ENCODE data around the gene USP19. TPM values are rescaled to one million over a fixed set of nuclear protein-coding genes. Genes with fewer than 3 reads are reported as not detected.

Gene USP19
- total and polyA plus RNA-seq, 2 donors (not counting 1 experiment from before 2014, with no cell fraction given), result 73.5 to 87.3 TPM

DNA sequence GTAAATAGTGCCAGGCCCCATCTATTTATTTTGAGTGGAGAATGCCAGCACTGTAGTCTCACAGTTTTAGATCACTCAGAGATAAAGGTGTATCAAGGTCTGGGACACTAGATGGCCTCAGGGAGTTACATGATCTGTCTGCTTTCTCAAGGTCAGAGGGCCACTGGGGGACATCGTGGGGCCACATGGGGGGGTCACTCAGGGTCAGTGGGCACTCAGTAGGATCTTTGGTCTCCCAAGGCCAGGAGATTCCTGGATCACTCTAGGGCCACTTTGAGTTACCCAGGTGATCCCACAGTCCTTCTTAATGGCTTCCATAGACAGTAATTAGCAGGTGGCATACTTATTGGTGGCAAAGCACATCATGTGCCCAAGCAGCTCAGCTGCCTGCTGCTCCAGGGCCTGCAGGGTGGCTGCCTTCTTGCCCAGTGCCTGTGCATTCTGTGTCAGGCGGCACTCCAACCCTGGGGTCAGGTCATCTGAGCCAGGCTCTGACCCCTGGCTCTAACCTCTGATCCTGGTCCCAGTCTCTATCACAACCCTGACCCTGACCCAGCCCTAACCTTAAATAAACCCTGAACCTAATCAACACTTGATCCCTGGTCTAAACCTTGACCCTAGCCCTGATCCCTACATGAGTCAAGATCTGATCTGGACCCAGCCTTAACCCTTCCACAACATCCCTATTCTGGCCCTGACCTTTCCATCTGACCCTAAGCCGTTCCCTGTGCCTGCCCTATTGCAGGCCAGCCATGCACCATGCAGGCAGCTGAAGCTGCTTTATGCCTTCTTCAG lies 14.0 kb upstream of the USP19 start:
- 85% methylated on average over 3 of the region's 3 CpGs for WGBS (ENCODE audit: insufficient coverage)
- Mint-ChIP-seq H3K9me3 (ENCODE audit: insufficient read depth) (no peaks in the 10 kb centered on the region), H3K27me3 (peaks cover 26% of the 10 kb centered on the region), H3K4me3 (no peak overlapping the region), H3K4me1 (peaks cover 2% of the 10 kb centered on the region), H3K27ac (no peak overlapping the region)
- no peaks in the 10 kb centered on the region for H3K36me3 ChIP-seq (replicated peaks in 1 of 2; ENCODE audit: control extremely low read depth in 1 of 2, control insufficient read depth in 1 of 2, extremely low read depth in 1 of 2, insufficient read depth in 2 of 2, low read length in 1 of 2)
- POLR2A ChIA-PET, result no interaction called here
- H3K9me3 ChIP-seq (ENCODE audit: control extremely low read depth in 1 of 3, control insufficient read depth in 2 of 3, insufficient read depth in 1 of 3, low read length in 2 of 3), result no peaks in the 10 kb centered on the region
- no peak overlapping the region for H3K9ac ChIP-seq (ENCODE audit: low read length)
- H3K4me1 ChIP-seq (ENCODE audit: control insufficient read depth in 2 of 2, insufficient read depth in 2 of 2, low read length in 2 of 2), result peaks cover 4 to 10% of the 10 kb centered on the region in 2 donors
- no peak overlapping the region for H2AFZ ChIP-seq (ENCODE audit: insufficient read depth, low read depth, low read length, poor library complexity, severe bottlenecking)
- no peak overlapping the region for H3K27ac ChIP-seq (ENCODE audit: low read length in 2 of 2)
- ATAC-seq (ENCODE audit: low read depth) (no peak), DNase-seq (no peak)
- no peak overlapping the region for H3K4me2 ChIP-seq (replicated peaks; ENCODE audit: low read depth, low read length, poor library complexity, severe bottlenecking)
- TF ChIP-seq, protein P1, sequence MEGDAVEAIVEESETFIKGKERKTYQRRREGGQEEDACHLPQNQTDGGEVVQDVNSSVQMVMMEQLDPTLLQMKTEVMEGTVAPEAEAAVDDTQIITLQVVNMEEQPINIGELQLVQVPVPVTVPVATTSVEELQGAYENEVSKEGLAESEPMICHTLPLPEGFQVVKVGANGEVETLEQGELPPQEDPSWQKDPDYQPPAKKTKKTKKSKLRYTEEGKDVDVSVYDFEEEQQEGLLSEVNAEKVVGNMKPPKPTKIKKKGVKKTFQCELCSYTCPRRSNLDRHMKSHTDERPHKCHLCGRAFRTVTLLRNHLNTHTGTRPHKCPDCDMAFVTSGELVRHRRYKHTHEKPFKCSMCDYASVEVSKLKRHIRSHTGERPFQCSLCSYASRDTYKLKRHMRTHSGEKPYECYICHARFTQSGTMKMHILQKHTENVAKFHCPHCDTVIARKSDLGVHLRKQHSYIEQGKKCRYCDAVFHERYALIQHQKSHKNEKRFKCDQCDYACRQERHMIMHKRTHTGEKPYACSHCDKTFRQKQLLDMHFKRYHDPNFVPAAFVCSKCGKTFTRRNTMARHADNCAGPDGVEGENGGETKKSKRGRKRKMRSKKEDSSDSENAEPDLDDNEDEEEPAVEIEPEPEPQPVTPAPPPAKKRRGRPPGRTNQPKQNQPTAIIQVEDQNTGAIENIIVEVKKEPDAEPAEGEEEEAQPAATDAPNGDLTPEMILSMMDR (IDR thresholded peaks at IDR 0.05), result no peak
- TF ChIP-seq EZH2 (IDR thresholded peaks at IDR 0.05; ENCODE audit: borderline replicate concordance, insufficient read depth, low read depth, low read length, poor library complexity, severe bottlenecking), result no peak
- no peak overlapping the region for H3K4me3 ChIP-seq (ENCODE audit: control extremely low read depth in 1 of 5, extremely low read depth in 1 of 5, insufficient read depth in 1 of 5, low read depth in 2 of 5, low read length in 4 of 5)
- no peaks in the 10 kb centered on the region for H3K79me2 ChIP-seq (ENCODE audit: control insufficient read depth, insufficient read depth, low read length)
- intact Hi-C loops (cut with micrococcal nuclease), result no loop called here
- H4K20me1 ChIP-seq (ENCODE audit: control insufficient read depth, insufficient read depth, low read length, poor library complexity, severe bottlenecking), result no peaks in the 10 kb centered on the region
- CTCF ChIA-PET, result no interaction called here
- H3K27me3 ChIP-seq (replicated peaks in 1 of 4; ENCODE audit: control extremely low read depth in 1 of 4, control insufficient read depth in 3 of 4, insufficient read depth in 4 of 4, low read length in 3 of 4), result peaks cover 0 to 39% (median 3%) of the 10 kb centered on the region in 4 experiments

DNA sequence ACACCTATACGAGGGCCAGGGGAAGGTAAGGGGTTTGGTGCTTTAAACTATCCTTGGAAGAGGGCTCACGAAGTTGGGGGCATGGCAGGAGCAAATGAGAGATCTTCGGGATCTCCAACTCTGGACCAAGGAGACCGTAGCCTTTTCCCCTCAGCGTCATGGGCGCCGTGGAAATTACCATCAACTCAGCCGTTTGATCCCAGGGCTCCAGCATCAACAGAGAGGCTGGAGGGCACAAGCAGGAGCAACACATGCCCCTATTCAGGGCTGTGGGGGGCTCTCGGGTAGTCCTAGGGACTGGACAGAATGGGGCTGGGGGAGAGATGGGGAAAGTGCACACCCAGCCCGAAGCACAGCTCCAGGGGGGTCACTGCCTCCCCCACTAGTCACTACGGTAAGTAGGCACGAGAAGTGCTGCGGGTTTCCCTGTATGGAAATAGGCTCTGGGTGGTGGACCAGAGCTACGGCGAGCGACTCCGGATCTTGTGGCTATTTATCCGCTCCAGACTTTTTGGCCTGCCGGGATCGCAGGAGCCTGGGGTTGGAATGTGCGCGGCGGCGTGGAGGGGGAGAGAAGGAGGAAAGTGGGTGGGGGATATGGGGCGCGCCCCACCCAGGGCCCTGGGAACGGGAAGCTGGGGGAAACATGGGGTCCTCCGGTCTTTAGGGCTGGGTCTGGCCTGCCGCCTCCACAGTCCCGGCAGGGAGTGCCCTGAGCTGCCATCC lies 12.8 kb upstream of the USP19 start:
- H3K4me1 ChIP-seq (ENCODE audit: control insufficient read depth in 2 of 2, insufficient read depth in 2 of 2, low read length in 2 of 2), result peaks cover 4 to 10% of the 10 kb centered on the region in 2 donors
- H3K9ac ChIP-seq (ENCODE audit: low read length), result no peak overlapping the region
- ATAC-seq (ENCODE audit: low read depth), result no peak
- peak overlapping the region; percentile 35 for H3K4me2 ChIP-seq (replicated peaks; ENCODE audit: low read depth, low read length, poor library complexity, severe bottlenecking)
- DNase-seq, result no peak
- no peaks in the 10 kb centered on the region for H3K36me3 ChIP-seq (replicated peaks in 1 of 2; ENCODE audit: control extremely low read depth in 1 of 2, control insufficient read depth in 1 of 2, extremely low read depth in 1 of 2, insufficient read depth in 2 of 2, low read length in 1 of 2)
- H3K9me3 ChIP-seq (ENCODE audit: control extremely low read depth in 1 of 3, control insufficient read depth in 2 of 3, insufficient read depth in 1 of 3, low read length in 2 of 3), result no peaks in the 10 kb centered on the region
- Mint-ChIP-seq H3K27me3 (peaks cover 26% of the 10 kb centered on the region), H3K27ac (no peak overlapping the region), H3K9me3 (ENCODE audit: insufficient read depth) (no peaks in the 10 kb centered on the region), H3K4me3 (peak overlapping the region; percentile 16), H3K4me1 (peaks cover 2% of the 10 kb centered on the region)
- 10% methylated on average over 22 of the region's 30 CpGs for WGBS (ENCODE audit: insufficient coverage)
- no peak for TF ChIP-seq EZH2 (IDR thresholded peaks at IDR 0.05; ENCODE audit: borderline replicate concordance, insufficient read depth, low read depth, low read length, poor library complexity, severe bottlenecking)
- TF ChIP-seq, protein P1 (IDR thresholded peaks at IDR 0.05), result no peak
- H3K4me3 ChIP-seq (ENCODE audit: control extremely low read depth in 1 of 5, extremely low read depth in 1 of 5, insufficient read depth in 1 of 5, low read depth in 2 of 5, low read length in 4 of 5), result no peak overlapping the region
- no peaks in the 10 kb centered on the region for H4K20me1 ChIP-seq (ENCODE audit: control insufficient read depth, insufficient read depth, low read length, poor library complexity, severe bottlenecking)
- POLR2A ChIA-PET, result no interaction called here
- intact Hi-C loops (cut with micrococcal nuclease), result no loop called here
- no peak overlapping the region for H3K27ac ChIP-seq (ENCODE audit: low read length in 2 of 2)
- CTCF ChIA-PET, result interaction anchor here (0.9 kb wide), 1 partner anchor 146 kb away, joined by 3 read pairs; no protein-coding TSS in a partner anchor
- H3K27me3 ChIP-seq (replicated peaks in 1 of 4; ENCODE audit: control extremely low read depth in 1 of 4, control insufficient read depth in 3 of 4, insufficient read depth in 4 of 4, low read length in 3 of 4), result peaks cover 0 to 36% (median 2%) of the 10 kb centered on the region in 4 experiments
- no peaks in the 10 kb centered on the region for H3K79me2 ChIP-seq (ENCODE audit: control insufficient read depth, insufficient read depth, low read length)
- no peak overlapping the region for H2AFZ ChIP-seq (ENCODE audit: insufficient read depth, low read depth, low read length, poor library complexity, severe bottlenecking)
